Activated gamma-delta T cell (primary cell): ENCODE results near the gene AOPEP.
"Not testable (repeated sequence)": the region's sequence is repeated elsewhere in the genome, so short reads cannot be mapped to it uniquely, and the experiment has no call there.

ENCODE experiments used
- DNase-seq: peaks from one replicate; lab custom pipeline; 2025; lab: John Stamatoyannopoulos, UW

The AOPEP gene

DNA sequence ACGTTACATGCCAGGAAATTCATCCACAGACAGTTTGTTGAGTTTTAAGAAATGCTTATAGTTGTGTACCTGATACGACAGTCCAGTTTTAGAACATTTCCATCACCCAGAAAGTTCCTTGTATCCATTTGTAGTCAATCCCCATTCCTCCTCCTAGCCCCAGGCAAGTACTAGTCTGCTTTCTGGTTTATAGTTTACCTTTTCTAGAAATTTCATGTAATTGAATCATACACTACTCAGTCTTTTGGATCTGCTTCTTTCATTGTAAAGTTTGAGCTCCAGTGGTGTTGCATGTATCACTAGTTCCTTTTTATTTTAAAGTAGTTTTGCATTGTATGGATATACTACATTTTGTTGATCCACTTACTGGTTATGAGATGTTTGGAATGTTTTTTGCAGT lies 291.2 kb downstream of the AOPEP start:
- no peak for DNase-seq

DNA sequence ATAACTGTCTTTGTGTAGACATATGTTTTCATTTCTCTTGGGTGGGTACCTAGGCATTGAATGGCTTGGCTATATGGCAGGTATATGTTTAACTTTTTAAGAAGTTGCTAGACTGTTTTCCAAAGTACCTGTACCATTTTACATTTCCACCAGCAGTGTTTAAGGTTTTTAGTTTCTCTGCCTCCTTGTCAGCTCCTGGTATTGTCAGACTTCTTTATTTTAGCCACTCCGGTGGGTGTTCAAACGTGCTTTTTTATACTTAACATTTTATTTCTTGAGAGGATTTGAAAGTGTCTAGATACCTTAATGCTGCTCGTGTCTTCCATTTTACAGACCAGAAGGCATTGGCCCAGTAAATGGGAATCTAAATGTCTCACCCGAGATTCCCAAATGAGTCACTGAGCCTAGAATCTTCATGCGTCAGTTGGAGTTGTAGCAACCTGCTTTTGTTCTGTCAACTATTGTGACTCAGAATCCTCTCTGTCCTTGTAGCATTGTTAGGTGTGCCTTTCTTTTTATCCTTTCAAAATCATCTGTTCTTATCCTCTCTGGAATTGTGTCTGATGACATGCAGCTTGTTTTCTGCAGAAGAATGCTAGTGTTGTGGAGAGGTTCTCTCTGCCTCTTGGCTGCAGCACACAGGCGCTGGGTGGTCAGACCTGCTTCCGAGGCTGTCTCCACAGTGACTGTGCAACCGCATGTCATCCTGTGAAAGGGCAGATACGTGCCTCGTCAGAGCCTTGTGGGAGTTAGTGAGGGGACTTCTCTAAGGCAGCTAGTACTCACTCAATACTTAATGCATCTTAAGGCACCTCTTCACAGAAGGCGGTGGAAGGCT lies 291.8 kb downstream of the AOPEP start:
- no peak for DNase-seq

DNA sequence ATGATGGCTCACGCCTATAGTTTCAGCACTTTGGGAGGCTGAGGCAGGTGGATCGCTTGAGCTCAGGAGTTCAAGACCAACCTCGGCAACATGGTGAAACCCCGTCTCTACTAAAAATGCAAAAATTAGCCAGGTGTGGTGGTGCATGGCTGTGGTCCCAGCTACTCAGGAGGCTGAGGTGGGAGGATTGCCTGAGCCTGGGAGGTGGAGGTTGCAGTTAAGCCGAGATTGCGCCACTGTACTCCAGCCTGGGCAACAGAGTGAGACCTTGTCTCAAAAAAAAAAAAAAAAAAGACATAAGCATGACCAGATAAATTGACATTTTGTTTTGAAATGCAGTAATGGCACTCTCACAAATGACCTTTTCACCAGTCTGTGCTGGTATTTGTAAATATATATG lies 294.1 kb downstream of the AOPEP start:
- not testable (repeated sequence) for DNase-seq

DNA sequence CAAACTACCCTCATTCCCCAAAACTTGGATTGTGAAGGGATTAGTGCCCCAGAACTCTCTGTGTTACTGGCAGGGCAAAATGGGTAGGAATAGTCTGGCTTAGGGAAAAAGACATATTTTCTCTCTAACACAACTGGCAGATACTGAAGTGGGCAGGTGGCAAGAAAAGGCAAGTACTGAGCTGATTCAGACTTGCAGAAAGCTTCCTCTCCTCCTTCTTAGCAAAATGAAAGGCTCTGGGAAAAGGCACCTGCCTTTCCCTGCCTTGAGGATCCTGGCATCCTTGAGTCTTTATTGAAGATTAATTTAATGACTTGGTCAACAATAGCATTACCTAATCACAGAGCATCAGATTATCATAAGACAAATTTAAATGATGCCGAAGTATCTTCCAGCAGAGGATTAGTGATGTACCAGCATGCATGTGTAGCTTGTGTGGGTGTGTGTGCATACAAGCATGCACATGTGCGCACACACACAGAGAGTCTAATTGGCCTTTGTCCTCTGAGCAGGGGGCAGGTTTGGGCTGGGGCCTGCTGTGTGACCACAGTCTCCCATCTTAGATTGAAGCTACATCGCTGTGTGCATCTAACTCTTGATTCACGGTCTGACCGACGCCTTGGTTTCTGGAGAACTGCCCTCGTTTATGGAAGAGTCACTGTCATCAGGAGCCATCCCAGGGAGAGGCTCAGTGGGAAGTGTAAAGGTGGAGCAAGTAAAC lies 294.8 kb downstream of the AOPEP start:
- DNase-seq: no peak

DNA sequence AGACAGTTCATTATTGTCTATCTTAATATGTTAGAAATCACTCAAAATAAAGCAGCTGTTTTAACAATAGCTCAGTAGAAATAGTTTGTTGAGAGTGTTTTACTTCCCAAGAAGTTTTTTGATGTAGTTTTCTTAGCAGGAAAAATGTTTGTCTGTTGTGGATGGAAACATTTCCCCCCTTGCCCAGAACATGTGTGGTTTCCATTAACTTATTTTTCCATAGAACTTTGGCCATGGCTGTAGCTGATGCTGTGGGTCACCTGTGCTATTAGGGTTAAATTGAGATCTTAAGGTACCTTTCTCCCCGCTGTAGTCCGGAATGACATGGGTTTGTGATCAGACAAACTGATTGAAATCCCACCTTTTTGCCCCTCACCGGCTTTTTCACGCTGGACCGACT lies 296.2 kb downstream of the AOPEP start:
- no peak for DNase-seq

DNA sequence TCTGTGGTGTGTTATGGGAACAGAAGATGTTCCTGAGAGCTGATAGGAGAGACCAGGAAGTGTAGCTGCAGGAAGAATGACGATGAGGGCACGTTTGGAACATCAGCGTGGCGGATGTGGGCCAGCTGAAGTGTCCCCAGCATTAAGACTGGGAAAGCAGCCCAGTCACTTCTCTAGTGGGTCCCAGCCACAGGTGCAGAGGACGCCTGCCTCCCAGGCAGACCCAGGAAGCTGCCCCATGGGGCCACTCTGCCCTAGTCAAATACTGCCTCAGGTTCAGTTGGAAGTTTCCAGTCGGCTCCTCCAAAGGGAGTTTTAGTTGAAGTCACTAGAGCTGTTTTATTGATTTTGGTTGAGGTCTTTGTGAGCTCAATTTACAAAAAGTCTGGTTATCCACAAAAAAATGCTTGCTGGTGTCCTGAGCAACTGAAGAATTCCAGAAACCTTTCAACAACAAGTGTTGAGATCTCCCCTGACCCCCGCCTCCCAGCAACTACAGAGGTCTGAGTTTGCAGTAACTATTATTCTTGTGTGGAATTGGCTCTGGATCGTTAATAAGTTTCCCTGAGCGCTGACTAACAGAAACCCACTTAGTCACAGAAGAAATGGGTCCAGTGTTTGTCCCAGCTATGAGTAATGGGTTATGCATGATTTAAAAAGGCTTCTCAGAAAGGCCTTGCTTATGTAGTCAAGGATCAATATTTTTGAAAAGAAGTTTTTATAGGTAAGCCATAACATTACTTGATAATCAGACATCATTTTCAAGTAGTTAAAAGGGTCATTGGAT lies 296.9 kb downstream of the AOPEP start:
- DNase-seq: no peak

DNA sequence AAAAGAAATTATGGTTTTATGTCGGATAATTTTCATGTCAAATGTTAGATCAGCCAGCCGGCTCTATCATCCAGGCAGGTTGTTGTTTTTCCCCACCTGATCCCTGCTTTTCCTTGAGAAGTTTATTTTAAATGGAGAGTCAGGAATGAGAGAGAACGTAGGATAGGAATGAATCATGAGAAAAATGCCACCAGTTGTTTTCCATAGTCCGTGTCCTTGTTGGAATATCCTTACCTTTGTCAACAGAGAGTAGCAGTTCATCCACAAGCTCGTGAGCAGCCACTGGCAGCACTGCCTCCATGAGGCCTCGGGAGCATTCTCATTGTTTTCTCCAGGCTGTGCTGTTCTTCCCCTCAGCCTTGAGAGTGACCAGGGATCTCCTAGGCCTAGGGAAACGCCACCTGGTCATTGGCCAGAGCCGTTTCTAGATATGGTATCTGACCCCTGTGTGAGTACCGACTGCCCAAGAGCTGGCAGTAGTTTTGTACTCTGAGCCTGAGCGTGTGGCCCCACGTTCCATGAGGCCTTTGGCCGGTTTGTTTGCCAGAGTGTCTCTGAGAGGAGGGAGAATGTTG lies 297.7 kb downstream of the AOPEP start:
- DNase-seq: no peak

DNA sequence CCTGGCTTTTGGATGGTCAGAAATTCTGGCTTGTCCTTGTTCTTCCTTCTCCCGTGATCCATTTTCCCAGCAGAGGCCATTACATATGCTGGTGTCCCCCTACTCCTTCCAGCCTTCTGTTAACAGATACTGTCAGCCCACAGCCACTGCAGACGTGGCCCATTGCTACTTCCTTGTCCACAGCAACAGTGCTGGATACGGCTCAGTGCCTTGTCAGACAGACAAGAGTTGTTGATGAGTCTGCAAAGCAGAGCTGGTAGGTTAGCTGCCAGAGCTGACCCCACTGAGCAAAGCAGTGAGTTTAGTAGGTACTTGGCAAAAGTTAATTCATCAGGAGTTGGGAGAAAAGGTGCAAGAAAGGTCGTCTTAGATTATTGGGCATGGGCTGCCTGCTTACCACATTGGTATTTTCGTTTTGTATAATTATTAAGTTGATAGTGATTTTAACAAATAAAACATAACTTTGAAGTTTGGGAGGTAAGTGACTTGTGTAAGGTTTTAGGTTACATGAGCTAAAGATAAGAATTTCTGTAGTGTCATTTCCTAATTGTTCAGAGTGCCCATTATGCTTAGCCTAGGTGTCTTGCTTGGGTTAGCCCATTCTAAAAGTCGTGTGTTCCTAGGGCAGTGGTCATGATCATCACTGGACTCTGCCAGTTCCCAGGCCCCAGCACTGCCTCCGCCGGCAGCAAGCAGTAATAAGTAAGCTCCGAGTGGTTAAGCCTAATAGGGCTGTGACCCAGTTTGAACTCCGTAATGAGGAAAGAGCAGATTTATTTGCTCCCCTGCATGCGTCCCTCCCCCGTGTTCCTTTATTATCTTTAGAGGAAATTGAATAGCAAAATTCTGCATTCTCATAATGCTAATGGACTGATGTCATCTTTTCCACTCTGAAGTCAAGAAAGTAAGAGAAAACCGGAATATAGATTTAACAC lies 299.0 kb downstream of the AOPEP start:
- DNase-seq: no peak

DNA sequence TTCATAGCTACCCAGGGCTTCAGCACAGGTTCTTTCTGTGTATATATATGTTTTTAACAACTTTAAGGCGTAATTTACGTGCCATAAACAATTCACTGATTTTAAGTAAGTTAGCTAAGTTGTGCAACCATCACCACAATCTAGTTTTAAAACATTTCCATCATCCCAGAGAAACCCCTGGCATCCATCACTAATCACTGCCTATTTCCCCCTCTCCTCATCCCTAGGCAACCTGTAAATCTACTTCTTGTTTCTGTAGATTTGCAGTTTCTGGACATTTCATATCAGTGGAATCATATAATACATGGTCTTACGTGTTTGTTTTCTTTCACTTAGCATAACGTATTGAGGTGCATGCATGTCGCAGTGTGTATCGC lies 299.6 kb downstream of the AOPEP start:
- DNase-seq: no peak

DNA sequence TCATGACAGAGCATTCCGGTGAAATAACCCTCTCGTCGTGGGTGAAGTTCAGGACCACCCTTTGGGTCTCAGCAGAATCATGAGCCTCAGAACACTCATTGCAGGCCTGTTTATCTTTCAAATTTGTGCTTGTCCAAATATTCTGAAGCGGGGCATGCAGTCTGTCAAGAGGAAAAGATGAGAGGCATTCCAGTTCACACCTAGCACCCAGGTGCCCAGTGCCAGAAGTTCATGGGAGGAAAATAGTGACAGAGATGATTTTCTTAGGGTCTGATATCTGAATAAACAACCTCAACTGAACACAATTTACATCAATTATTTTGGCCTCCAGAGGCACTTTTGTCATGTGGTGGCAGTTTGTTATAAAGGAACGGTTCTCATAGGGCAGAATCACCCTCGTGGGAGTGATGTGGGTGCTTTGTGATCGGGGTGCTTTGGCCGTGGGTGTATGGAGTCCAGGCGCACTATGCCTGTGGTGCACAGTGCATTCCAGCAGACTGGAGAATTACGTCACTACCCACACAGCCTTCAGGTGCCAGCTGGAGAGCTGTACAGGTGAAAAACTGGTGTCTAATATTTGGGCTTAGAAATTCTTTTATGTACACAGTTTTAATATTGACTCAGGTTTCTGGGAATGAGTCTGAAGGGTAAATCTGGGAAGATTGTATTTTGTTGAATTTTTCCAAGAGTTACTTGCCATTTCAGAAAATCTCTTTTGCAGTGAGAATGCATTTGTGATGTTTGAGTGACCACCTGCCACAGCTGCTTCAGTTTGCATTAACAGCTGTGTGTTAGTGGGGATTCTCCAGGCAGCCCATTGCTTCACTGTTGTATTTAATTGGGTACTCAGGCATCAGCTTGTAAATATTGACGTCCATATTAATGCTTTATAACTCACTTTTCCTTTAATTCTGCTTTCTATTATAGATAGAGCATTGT lies 301.7 kb downstream of the AOPEP start:
- no peak for DNase-seq

DNA sequence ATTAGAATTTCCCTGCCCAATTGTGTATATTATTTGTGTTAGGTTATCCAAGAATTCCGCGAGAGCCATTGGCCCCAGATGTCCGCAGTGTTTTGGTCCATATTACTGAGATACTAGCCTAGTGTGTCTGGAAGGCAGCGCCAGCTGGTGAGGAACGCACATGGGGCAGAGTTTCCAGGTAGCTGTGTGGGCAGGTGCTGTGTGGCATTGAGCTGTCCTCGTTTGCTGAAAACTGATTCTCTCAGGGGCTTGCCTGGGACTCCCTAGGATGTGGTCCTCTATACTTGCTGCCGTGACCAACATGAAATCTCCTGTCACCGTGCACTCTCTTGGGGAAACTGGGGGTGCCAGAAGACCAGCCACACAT lies 302.3 kb downstream of the AOPEP start:
- DNase-seq: no peak

DNA sequence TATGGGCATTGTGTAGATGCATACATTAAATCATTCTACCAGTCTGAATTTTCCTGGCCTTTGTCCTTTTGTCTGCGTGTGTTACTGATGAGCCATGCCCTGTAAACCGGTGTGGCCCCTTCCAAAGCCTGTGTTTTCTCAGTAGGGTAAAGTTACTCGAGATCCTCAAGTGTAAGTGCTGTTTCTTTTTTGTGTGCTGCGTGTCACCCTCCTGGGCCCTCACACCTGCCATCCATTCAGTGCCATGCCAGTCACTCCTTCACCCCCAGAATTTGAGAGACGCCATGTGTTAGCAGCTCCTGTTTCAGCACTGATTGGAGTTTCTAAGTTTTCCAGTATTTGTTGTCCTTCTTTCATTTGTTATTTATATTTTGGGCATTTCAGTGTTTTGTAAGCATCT lies 302.8 kb downstream of the AOPEP start:
- no peak for DNase-seq

DNA sequence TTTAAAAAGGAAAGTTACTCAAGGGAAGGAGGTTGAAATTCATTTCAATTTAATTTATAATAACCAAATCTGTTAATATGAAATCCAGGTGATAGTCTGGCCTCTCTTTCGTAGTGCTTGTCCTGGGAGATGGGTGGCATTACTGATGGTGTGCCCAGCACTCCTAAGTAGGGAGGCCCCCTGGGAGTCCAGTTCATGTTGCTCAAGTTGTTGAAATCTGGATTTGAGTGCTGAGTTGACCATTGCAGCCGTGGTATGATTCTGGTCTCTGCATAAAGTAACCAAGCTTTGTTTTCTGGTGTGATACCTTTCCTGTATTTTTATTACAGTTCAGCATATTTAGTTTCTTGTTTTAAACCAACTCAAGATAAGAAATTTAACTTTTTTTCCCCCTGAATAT lies 303.2 kb downstream of the AOPEP start:
- no peak for DNase-seq

DNA sequence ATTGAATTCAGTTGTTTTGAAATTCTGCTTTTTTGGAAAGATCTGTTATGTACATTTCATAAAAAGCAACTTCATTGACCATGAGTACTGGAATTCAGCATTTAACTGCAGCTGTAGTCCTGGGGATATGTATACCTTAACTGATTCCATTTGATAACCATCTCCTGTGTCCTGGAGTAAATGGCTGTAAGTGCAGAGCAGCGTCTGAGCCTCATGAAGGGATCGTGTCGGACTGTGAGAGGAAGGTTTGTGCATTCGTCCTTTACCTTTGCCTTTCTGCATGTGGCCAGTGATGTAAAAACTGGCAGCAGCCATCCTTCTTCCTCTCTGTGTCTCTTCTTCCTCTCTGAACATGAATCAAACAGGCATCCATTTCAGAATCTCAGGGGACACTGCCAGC lies 303.8 kb downstream of the AOPEP start:
- no peak for DNase-seq

DNA sequence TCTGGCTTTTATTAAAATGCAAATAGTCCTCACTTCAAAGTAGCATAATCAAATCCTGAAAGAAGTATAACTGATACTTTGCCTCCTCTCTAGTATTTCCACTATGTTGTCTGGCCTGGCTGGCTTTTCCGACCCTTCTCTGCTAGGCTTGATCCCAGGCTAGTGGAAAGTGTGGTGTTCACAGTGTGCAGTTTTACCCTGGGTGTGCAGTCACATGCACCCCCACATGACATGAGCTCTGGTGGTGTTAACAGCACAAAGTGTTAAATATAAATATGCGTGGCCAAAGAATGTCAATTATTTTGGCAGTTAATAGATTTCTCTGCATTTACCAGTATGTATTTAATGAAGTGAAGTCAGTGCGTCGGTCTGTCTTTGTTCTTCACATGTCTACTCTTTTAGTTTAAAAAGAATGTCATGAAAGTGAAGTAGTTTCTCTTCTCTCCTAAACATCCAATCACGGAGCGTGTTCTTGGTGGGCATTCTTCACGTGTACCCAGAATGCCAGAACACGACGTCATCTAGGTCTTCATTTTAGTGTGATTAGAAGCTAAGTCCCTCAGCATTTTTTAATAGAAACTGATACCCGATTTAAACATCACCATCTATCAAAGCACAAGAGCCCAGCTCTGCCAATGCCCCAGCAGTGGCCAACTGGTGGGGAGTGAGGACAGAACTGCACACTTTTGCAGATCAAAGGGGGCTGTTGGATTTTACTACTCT lies 304.6 kb downstream of the AOPEP start:
- DNase-seq: no peak

DNA sequence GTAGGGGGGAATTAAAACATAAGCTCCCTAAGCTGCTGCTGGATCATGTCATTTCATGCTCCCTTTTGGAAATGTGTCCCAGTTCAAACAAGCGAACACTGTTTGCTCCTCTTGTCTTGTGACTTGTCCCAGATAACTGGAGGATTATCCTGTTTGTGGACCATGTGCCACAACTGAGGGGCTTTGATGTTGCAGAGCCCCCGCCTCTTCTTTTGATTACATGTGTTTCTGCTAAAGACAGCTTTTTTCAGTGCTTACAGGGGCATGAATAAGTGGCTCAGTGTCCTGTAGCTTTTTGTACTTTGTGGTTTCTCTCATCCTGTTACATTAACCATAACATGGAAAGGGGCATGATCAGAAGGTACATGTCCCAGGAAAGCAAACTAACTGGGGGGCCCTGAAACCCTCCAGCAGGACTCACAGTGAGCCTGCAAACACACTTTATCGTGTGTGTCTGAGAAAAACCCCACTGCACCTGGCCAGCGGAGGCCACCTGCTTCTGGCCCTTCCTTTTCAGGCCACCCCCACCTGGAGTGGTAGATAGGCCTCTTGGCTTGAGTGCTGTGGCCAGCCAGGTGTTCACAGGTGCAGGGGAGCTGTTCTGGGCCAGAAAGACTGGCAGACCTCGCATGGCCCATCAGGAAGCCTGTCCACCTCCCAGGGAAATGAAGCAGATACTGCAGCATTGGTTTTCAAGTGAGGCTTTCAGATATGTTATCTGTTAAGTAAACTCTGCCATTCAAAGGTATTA lies 305.4 kb downstream of the AOPEP start:
- DNase-seq: no peak

DNA sequence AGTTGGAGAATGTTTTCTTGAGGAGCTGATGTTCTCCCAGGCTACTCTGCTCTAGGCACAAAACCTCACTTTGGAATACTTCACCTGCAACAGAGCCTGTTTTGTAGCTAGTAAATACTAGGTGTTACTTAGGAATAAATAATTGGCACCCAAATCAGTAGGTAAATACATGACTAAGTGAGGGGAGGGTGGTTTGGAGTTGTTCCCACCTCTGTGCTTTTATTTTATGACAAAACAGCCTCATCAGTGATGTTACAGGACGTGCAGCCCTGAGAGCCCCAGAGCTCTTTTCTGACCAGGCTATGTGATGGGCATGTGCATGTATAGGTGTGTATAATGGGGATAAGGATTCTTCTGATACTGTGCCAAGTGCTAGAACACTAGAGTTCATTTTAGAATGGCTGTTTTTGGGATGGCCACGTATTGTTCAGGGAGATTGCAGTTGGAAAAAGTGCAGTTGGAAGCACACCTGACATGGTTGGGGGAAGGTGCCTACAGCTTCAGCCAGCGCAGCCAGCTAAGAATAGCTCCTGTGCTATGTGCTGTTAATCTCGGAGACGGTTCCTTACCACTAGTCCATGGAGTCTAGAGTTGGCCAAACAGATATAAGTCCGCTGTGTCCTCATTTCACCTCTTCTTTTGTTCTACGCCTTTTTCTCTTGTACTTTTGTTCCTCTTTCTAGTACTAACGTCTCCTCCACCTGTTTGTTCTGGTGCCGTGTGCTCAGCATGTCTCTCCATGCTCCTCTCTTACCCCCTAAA lies 306.3 kb downstream of the AOPEP start:
- no peak for DNase-seq

DNA sequence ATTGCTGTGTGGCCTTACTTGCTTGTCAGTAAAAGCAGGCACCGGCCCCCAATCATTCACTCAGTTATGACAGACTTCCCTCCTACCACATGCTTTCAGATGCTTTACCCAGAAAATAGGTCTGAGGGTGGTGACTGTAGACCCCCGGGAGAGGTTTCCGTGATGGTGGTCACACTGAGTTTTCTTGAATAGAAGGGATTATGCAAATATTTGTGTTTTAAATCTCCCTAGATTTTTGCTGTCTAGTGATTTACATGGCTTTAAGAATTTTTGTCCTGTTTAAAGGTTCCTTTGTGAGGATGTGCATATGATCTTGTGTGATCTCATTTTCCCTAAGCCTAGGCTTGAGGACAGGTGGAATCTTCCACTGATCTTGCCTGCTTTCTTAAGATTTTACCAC lies 309.3 kb downstream of the AOPEP start:
- no peak for DNase-seq
